Esophagus squamous epithelium (tissue), 4 donors: ENCODE results near the gene PTGER2.

Source experiments
- POLR2A ChIP-seq, 4 donors: fragments of 450-650 bp; IDR thresholded peaks; one replicate each; pipeline ENCODE4 v1.6.1; 2017; ENCODE audit warnings: antibody characterized with exemption in 4 of 4, mild to moderate bottlenecking in 4 of 4, moderate library complexity in 3 of 4
- TF ChIP-seq, protein P1 (sequence below), 6 experiments: fragments of 450-650 bp in 4 of 6; fragments of 200-600 bp in 2 of 6; sonication (generic) in 2 of 6; IDR thresholded peaks; one replicate each; pipeline ENCODE4 v1.5.1; 2016 to 2019; ENCODE audit warnings: antibody characterized with exemption in 6 of 6, mild to moderate bottlenecking in 4 of 6, moderate library complexity in 4 of 6

DNA sequence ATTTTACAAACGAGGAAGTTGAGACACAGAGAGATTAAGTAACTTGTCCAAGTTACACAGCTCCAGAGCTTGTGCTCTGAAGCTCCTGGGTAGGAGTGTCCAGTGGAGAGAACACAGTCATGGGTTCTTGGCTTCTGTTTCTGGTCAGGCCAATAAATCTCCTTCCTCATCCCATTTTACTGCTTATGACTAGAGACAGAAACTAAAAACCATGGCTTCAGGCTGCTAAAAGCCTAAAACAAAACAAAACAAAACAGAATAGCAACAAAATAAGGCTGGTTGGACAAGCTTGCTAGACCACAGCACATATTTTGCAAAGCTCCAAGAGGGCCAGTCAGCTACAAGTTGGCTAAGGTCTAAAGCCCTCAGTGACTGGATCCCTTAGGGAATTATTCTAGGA, 49.8 kb downstream of the PTGER2 start:
- TF ChIP-seq, protein P1, sequence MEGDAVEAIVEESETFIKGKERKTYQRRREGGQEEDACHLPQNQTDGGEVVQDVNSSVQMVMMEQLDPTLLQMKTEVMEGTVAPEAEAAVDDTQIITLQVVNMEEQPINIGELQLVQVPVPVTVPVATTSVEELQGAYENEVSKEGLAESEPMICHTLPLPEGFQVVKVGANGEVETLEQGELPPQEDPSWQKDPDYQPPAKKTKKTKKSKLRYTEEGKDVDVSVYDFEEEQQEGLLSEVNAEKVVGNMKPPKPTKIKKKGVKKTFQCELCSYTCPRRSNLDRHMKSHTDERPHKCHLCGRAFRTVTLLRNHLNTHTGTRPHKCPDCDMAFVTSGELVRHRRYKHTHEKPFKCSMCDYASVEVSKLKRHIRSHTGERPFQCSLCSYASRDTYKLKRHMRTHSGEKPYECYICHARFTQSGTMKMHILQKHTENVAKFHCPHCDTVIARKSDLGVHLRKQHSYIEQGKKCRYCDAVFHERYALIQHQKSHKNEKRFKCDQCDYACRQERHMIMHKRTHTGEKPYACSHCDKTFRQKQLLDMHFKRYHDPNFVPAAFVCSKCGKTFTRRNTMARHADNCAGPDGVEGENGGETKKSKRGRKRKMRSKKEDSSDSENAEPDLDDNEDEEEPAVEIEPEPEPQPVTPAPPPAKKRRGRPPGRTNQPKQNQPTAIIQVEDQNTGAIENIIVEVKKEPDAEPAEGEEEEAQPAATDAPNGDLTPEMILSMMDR (IDR thresholded peaks at IDR 0.05): no peak
- TF ChIP-seq POLR2A (IDR thresholded peaks at IDR 0.05): no peak
